SKM-1 (cell line): ENCODE measurements around the gene PFKFB3.
"Not testable (repeated sequence)": the region's sequence is repeated elsewhere in the genome, so short reads cannot be mapped to it uniquely, and the experiment has no call there.

Experiments used
- DNase-seq: peaks from one replicate; lab custom pipeline; 2025; ENCODE audit not compliant: unreplicated experiment; lab: John Stamatoyannopoulos, UW

Gene PFKFB3

DNA sequence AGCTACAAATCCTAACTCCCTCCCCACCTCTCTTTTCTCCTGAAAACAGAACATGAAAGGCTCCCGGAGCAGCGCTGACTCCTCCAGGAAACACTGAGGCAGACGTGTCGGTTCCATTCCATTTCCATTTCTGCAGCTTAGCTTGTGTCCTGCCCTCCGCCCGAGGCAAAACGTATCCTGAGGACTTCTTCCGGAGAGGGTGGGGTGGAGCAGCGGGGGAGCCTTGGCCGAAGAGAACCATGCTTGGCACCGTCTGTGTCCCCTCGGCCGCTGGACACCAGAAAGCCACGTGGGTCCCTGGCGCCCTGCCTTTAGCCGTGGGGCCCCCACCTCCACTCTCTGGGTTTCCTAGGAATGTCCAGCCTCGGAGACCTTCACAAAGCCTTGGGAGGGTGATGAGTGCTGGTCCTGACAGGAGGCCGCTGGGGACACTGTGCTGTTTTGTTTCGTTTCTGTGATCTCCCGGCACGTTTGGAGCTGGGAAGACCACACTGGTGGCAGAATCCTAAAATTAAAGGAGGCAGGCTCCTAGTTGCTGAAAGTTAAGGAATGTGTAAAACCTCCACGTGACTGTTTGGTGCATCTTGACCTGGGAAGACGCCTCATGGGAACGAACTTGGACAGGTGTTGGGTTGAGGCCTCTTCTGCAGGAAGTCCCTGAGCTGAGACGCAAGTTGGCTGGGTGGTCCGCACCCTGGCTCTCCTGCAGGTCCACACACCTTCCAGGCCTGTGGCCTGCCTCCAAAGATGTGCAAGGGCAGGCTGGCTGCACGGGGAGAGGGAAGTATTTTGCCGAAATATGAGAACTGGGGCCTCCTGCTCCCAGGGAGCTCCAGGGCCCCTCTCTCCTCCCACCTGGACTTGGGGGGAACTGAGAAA lies 30.4 kb downstream of the PFKFB3 start:
- no peak for DNase-seq

DNA sequence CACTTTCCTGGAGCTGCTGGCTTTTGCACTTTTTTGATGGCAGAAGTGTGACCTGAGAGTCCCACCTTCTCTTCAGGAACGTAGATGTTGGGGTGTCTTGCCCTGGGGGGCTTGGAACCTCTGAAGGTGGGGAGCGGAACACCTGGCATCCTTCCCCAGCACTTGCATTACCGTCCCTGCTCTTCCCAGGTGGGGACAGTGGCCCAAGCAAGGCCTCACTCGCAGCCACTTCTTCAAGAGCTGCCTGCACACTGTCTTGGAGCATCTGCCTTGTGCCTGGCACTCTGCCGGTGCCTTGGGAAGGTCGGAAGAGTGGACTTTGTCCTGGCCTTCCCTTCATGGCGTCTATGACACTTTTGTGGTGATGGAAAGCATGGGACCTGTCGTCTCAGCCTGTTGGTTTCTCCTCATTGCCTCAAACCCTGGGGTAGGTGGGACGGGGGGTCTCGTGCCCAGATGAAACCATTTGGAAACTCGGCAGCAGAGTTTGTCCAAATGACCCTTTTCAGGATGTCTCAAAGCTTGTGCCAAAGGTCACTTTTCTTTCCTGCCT lies 31.1 kb downstream of the PFKFB3 start:
- DNase-seq: no peak

- DNase-seq: no peak
Measured at GRCh38 chr10:6234371-6234770, 31.6 kb downstream of the PFKFB3 start.

- DNase-seq: no peak
Measured at GRCh38 chr10:6236349-6237198, 33.8 kb downstream of the PFKFB3 start.

DNA sequence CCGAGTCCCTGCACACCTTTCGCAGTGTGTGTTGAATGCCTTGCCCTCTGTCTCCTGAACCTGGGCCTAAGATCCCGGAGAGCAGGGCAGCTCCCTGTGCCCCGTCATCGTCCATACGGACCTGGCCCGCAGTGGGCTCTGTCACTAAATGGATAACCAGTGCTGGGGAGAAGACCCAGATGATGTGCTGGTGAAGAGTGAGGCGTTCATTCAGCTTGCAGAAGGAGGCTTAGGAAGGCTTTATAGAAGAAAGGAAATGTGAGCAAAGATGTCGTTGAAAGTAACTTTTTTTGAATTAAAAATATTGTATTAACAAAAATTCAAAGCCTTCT lies 34.4 kb downstream of the PFKFB3 start:
- DNase-seq: no peak

DNA sequence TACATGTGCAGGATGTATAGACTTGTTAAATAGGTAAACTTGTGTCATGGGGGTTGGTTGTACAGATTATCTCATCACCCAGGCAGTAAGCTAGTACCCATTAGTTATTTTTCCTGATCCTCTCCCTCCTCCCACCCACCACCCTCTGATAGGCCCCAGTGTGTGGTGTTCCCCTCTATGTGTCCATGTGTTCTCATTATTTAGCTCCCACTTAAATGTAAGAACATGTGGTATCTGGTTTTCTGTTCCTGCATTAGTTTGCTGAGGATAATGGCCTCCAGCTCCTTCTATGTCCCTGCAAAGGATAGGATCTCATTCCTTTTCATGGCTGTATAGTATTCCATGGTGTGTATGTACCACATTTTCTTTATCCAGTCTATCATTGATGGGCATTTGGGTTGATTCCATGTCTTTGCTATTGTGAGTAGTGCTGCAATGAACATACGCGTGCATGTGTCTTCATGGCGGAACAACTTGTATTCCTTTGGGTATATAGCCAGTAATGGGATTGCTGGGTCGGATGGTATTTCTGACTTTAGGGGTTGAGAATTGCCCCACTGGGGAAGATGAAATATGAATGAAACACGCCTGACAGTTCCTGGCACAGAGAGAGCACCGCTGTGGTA lies 36.0 kb downstream of the PFKFB3 start:
- DNase-seq: not testable (repeated sequence)

DNA sequence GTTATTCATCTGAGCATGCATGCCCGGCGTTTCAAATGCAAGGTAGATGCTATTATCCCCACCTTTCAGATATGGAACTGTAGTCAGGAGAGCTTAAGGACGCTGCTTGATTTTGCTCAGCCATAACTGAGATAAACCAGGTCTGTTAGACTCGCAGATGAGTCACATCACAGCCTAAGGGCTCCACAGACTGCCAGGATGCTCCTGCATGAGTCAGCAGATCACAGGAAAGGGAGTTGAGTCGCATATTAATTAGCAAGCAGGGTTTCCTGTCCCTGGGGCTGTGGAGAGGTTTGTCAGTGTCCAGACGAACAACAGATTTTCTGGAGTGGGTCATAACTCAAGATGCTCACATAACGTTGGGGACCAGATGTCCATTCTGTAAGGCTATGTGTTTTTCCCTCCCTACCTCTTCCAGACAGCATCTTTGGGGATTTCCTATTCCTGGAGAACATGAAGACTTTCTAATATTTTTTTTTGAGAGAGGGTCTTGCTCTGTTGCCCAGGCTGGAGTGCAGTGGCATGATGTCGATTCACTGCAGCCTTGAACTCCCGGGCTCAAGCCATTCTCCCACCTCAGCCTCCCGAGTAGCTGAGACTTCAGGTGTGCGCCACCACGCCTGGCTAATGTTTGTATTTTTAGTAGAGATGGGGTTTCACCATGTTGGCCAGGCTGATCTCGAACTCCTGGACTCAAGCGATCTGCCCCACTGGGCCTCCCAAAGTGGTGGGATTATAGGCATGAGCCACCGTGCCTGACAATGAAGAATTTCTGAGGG lies 36.7 kb downstream of the PFKFB3 start:
- DNase-seq: no peak

DNA sequence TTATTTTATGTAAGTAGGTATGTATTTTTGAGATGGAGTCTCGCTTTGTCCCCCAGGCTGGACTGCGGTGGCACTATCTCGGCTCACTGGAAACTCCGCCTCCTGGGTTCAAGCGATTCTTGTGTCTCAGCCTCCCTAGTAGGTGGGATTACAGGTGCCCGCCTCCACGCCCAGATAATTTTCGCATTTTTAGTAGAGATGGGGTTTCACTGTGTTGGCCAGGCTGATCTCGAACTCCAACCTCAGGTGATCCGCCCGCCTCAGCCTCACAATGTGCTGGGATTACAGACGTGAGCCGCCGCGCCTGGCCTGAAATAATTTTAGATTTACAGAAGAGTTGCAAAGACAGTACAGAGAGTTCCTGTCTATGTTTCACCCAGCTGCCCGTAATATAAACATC lies 37.5 kb downstream of the PFKFB3 start:
- no peak for DNase-seq

DNA sequence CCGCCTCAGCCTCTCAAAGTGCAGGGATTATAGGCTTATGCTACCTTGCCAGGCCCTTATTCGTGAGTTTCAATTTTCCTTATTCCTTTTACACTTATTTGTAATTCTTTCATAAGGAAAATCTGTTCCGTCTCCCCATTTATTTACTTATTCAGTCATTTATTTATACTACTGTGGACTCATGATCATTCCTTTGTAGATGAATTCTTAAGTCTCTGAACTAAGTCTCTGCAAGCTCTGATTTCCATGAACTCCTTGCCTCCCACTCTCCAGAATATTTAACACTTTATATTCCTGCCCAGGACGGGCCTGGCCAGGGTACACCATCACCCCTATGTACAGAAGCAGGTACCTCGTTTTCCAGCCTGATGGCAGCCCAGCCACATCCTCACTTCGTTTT lies 39.4 kb downstream of the PFKFB3 start:
- no peak for DNase-seq

DNA sequence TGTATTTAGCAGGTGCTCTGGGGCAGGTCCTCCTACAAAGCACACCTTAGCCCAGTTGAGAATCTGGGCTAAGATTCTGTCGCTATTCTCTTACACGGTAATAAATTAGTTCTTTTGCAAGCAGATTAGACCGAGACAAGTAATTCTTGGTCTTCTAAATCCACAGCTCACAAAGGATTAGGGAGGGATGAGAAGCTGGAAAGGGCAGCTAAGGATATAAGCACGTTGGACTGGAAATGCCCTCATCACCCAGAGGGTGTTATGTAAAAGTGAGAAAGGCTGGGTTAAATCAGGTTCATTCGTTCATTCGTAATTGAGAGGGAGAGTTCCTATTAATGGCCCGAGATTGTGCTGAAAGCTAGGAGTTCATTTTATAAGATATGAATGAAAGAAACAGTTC lies 41.8 kb downstream of the PFKFB3 start:
- no peak for DNase-seq

DNA sequence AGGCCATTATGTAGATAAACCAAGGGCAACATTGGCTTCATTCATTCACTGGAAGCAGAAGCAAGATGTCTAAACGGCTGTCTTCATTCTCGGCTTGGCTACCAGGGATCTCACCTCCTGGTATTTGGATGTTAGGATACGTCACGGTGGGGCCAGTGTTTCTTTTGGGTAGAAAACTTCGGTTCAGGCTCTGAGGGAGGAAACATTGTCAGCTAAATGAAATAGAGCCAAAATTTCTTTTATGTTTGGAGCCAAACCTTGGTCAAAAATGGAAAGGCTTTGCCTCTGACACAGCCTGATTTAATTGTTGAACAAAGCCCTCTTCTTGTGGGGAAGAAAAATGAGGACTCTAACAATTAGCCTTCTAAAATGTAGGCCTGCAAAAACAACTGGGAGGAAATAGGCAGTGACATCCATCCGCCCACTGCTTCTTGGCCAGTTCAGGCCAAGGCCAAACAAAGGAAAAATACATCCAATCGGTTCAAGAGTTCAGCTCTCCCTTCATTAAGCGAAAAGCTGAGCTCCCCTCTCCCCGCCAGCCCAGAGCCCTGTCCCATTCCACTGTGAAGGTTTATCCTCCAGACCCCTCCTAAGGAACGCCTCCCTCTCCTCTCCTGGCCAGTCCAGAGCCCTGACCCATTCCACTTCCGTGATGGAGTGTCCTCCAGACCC lies 44.4 kb downstream of the PFKFB3 start:
- no peak for DNase-seq

DNA sequence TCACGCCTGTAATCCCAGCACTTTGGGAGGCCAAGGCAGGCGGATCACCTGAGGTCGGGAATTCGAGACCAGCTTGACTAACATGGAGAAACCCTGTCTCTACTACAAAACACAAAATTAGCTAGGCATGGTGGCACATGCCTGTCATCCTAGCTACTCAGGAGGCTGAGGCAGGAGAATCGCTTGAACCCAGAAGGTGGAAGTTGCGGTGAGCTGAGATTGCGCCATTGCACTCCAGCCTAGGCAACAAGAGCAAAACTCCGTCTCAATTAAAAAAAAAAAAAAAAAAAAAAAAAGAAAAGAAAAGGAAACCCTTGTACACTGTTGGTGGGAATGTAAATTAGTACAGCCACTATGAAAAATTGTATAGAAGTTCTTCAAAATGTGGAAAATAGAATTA lies 46.2 kb downstream of the PFKFB3 start:
- not testable (repeated sequence) for DNase-seq

DNA sequence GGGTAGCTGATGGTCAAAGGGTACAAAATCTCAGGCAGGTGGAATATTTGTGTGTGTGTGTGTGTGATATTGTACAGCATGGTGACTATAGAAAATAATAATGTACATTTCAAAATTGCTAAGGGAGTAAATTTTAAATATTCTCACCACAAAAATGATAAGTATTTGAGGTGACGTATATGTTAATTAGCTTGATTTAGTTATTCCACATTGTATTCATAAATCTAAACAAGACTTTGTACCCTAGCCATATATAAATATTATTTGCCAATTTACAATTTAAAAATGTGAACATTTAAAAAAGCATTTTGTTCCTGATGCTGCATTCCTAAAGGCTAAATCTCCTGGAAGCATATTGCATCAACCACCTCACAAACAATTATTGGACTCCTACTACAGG lies 47.0 kb downstream of the PFKFB3 start:
- no peak for DNase-seq

DNA sequence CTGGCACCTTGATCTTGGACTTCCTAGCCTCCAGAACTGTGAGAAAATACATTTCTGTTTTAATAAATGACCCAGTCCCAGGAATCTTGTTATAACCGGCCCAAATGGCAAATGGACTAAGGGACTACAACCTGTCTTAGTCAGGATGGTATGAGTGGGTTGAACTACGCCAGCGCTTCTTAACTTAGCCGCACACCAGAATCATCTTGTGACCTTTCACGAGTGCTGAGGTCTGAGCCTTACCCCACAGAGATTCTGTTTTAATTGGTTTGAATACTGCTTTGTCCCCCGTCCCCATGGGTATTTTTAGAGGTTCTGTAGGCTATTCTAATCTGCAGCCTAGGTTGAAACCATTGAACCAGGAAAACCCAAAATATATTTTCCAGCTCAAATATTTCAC lies 48.0 kb downstream of the PFKFB3 start:
- no peak for DNase-seq

GRCh38 chr10:6254201-6254600 lies 51.5 kb downstream of the PFKFB3 start:
- no peak for DNase-seq

DNA sequence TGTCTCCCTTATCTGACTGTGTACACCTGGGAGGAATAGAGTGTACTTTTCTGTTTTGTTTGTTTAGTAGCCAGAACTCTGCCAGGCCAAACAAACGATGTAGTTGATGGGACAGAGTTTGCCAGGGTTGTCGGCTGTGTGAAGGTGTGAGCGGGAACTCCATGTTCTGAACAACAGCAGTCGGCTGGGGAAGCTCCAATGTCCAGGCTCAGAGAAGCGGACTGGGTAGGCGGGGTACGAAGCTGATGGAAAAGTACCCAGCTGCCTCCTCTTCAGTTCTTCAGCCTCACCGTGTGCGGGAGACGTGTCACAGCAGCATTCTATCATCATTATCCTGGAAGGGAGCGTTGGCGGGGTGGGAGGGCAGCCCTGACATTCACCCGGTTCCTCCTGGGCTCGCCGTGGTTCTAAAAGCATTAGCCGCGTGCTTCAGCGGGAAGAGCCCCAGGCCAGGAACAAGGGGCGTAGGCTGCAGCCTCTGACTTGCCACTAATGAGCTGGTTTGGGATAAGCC lies 52.9 kb downstream of the PFKFB3 start:
- no peak for DNase-seq

DNA sequence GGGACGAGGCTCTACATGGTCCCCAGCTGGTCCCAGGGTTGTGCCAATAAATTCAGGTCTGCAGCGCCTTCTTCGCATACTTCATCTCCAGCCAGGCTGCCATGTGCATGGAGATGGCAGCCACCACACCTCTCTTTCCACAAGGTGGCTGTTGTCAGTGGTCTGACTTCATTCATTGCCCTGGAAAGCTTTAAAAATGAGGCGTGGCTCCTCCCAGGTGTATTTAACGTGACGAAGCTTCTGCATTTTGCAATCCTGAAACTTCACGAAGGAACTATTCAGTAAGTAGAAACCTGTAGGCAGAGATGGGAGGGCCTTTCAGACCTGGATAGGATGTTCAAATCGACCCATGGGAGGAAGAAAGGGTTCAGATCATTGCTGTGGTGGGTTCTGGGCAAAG lies 53.7 kb downstream of the PFKFB3 start:
- DNase-seq: no peak

DNA sequence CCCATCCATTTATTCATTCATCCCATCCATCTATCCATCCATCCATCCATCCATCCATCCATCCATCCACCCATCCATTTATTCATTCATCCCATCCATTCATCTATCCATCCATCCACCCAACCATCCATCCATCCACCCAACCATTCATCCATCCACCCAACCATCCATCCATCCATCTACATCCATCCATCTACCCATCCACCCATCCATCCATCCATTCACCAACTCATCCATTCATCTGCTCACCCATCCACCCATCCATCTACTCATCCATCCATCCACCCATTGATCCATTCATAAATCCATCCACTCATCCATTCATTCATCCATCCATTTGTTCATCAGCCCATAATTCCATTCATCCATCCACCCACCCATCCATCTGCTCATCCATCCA lies 56.4 kb downstream of the PFKFB3 start:
- no peak for DNase-seq

DNA sequence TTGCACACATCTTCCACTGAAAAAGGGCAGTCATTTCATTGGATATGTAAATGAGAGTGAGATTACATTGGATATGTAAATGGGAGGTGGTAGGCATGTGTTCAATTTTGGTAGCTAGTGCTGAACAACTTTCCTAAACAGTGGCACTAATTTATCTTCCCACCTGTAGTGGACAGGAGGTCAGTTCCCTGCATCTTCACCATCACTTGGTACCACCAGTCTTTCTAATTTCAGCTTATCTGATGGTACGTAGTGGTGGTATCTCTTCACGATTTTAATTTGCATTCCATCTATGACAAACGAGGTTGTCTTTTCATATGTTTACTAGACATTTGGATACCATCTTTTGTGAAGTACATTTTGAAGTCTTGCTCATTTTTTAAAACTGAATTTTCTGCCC lies 58.1 kb downstream of the PFKFB3 start:
- DNase-seq: no peak

GRCh38 chr10:6267941-6268340 lies 65.2 kb downstream of the PFKFB3 start:
- no peak for DNase-seq
